OCI-LY7 (cell line): ENCODE measurements around the gene CDH23. TPM values are rescaled to one million over a fixed set of nuclear protein-coding genes. Genes with fewer than 3 reads are reported as not detected.

Source experiments
- BruUV-seq: library from RNA; stranded (reverse); fragments of 400-500 nt; replicated peaks from 2 replicates; lab custom pipeline; 2021; lab: Mats Ljungman, UMichigan
- CTCF ChIA-PET: fragments of 300-600 bp; sonication (Branson Sonifier 250); formaldehyde crosslinking; loops from one replicate; lab custom pipeline; 2022; ENCODE audit warnings: antibody characterized with exemption; ENCODE audit not compliant: unreplicated experiment; lab: Charles Lee
- POLR2A ChIA-PET: fragments of 300-600 bp; sonication (Branson Sonifier 250); formaldehyde crosslinking; loops from one replicate; lab custom pipeline; 2022; ENCODE audit warnings: antibody characterized with exemption; lab: Charles Lee
- DNase-seq: peaks from one replicate; pipeline ENCODE4 v3.0.0-alpha.2; 2015; ENCODE audit warnings: low spot score
- H2AFZ ChIP-seq: fragments of 200-600 bp; sonication (generic), shearing (Covaris generic); 2 replicates; pipeline ENCODE4 v1.6.1; 2014; ENCODE audit warnings: mild to moderate bottlenecking, antibody characterized with exemption, low read length, moderate library complexity
- H3K27ac ChIP-seq: fragments of 200-600 bp; sonication (generic); 2 replicates; pipeline ENCODE4 v1.5.1; 2014; ENCODE audit warnings: mixed run types, low read depth, mild to moderate bottlenecking, moderate library complexity, low read length, inconsistent platforms; ENCODE audit not compliant: poor library complexity, severe bottlenecking
- H3K36me3 ChIP-seq: fragments of 200-600 bp; sonication (generic); 2 replicates; pipeline ENCODE4 v1.6.1; 2014; ENCODE audit warnings: mild to moderate bottlenecking, antibody characterized with exemption, low read length, moderate library complexity, mixed read lengths; ENCODE audit not compliant: insufficient read depth
- H3K4me1 ChIP-seq: fragments of 200-600 bp; sonication (generic); 2 replicates; pipeline ENCODE4 v1.5.1; 2014; ENCODE audit warnings: mild to moderate bottlenecking, low read length; ENCODE audit not compliant: insufficient read depth, poor library complexity, severe bottlenecking
- H3K4me2 ChIP-seq: fragments of 200-600 bp; sonication (generic); 2 replicates; pipeline ENCODE4 v1.6.1; 2014; ENCODE audit warnings: mild to moderate bottlenecking, low read length
- H3K4me3 ChIP-seq: fragments of 200-600 bp; sonication (generic); 2 replicates; pipeline ENCODE4 v1.5.1; 2014; ENCODE audit warnings: mild to moderate bottlenecking, low read depth, low read length; ENCODE audit not compliant: poor library complexity, severe bottlenecking
- H3K79me2 ChIP-seq: fragments of 200-600 bp; sonication (generic); 2 replicates; pipeline ENCODE4 v1.6.1; 2016; ENCODE audit warnings: low read depth, mild to moderate bottlenecking, low read length, moderate library complexity, mixed read lengths; ENCODE audit not compliant: insufficient read depth
- H3K9me2 ChIP-seq: fragments of 200-600 bp; sonication (generic); 2 replicates; pipeline ENCODE4 v1.6.1; 2016; ENCODE audit warnings: mild to moderate bottlenecking, low read length, mixed read lengths; ENCODE audit not compliant: insufficient read depth
- H3K9me3 ChIP-seq: fragments of 200-600 bp; sonication (generic); 2 replicates; pipeline ENCODE4 v1.6.1; 2014; ENCODE audit warnings: mild to moderate bottlenecking, mixed run types, low read length, mixed read lengths
- H4K20me1 ChIP-seq: fragments of 200-600 bp; sonication (generic); 2 replicates; pipeline ENCODE4 v1.6.1; 2014; ENCODE audit warnings: mild to moderate bottlenecking, antibody characterized with exemption, low read length, moderate library complexity, mixed read lengths; ENCODE audit not compliant: insufficient read depth
- EZH2phosphoT487 ChIP-seq: fragments of 200-600 bp; sonication (generic); IDR thresholded peaks from 2 replicates; pipeline ENCODE4 v1.6.1; 2018; ENCODE audit warnings: low read depth, borderline replicate concordance, mild to moderate bottlenecking, mixed run types, antibody characterized with exemption, low read length, moderate library complexity, mixed read lengths
- intact Hi-C: fragments of 100-400 bp; cut with micrococcal nuclease; formaldehyde crosslinking; loops from one replicate; pipeline ENCODE4 v1.10.0; 2022; ENCODE audit not compliant: unreplicated experiment
- total RNA-seq, 2 experiments: library from RNA; depleted of rRNA in 1 of 2; stranded (reverse); fragments of >200 nt in 1 of 2; shearing (Covaris generic) in 1 of 2; gene quantifications; 2 replicates each; pipeline ENCODE4 v1.2.3, GENCODE V29; 2014 to 2022
- TF ChIP-seq, protein P1 (sequence below): fragments of 200-600 bp; sonication (generic); conservative IDR thresholded peaks from 2 replicates; pipeline ENCODE4 v1.5.1; 2014; ENCODE audit warnings: mild to moderate bottlenecking, antibody characterized with exemption, low read length, moderate library complexity, mixed read lengths

Gene CDH23
- total RNA-seq, 2 experiments from 2014 or later: 0.92 to 9.9 TPM

GRCh38 chr10:71837098-71837827 is 440.5 kb downstream of the CDH23 start:
- DNase-seq: peak; percentile 77
- no TSS peak for BruUV-seq
- Histone ChIP-seq H3K4me3 (peak overlapping the region; percentile 55), H3K27ac (peak overlapping the region; percentile 87), H3K4me2 (peak overlapping the region; percentile 71), H3K79me2 (peaks cover 90% of the 10 kb centered on the region), H3K9me3 (no peaks in the 10 kb centered on the region), H4K20me1 (peaks cover 13% of the 10 kb centered on the region; the same call in 1 of the 2 replicates), H3K36me3 (peaks cover 27% of the 10 kb centered on the region), H3K9me2 (no peaks in the 10 kb centered on the region), H3K4me1 (peaks cover 92% of the 10 kb centered on the region), H2AFZ (no peak overlapping the region)
- ChIA-PET POLR2A (interaction anchor here (0.7 to 5.5 kb wide), 7 partner anchors 8 to 50 kb away, joined by 3 to 35 read pairs (median 4); partner anchors contain the start of gene PSAP), CTCF (interaction anchor here (1.0 to 1.4 kb wide), 3 partner anchors 14 to 59 kb away, joined by 3 to 9 read pairs (median 4); partner anchors contain the start of gene PSAP)
- TF ChIP-seq EZH2phosphoT487: no peak
- TF ChIP-seq, protein P1, sequence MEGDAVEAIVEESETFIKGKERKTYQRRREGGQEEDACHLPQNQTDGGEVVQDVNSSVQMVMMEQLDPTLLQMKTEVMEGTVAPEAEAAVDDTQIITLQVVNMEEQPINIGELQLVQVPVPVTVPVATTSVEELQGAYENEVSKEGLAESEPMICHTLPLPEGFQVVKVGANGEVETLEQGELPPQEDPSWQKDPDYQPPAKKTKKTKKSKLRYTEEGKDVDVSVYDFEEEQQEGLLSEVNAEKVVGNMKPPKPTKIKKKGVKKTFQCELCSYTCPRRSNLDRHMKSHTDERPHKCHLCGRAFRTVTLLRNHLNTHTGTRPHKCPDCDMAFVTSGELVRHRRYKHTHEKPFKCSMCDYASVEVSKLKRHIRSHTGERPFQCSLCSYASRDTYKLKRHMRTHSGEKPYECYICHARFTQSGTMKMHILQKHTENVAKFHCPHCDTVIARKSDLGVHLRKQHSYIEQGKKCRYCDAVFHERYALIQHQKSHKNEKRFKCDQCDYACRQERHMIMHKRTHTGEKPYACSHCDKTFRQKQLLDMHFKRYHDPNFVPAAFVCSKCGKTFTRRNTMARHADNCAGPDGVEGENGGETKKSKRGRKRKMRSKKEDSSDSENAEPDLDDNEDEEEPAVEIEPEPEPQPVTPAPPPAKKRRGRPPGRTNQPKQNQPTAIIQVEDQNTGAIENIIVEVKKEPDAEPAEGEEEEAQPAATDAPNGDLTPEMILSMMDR: peak; percentile 98
- intact Hi-C loops: loop anchor here (1.0 kb wide), 1 partner anchor 41 kb away; no protein-coding TSS in a partner anchor

- H3K9me2 ChIP-seq: no peaks in the 10 kb centered on the region
- TF ChIP-seq EZH2phosphoT487: no peak
- TF ChIP-seq, protein P1: no peak
- ChIA-PET POLR2A (interaction anchor here (0.7 to 5.5 kb wide), 7 partner anchors 10 to 65 kb away, joined by 3 to 35 read pairs (median 4); partner anchors contain the start of gene PSAP), CTCF (interaction anchor here (1.0 to 1.4 kb wide), 3 partner anchors 13 to 58 kb away, joined by 3 to 9 read pairs (median 4); partner anchors contain the start of gene PSAP)
- H3K9me3 ChIP-seq: no peaks in the 10 kb centered on the region
- intact Hi-C loops: no loop called here
- H3K4me3 ChIP-seq: no peak overlapping the region
- no peak overlapping the region for H3K27ac ChIP-seq
- H3K36me3 ChIP-seq: peaks cover 20% of the 10 kb centered on the region; the same call in 1 of the 2 replicates
- peaks cover 23% of the 10 kb centered on the region for H4K20me1 ChIP-seq
- DNase-seq: no peak
- no TSS peak for BruUV-seq
- peaks cover 92% of the 10 kb centered on the region for H3K4me1 ChIP-seq
- H2AFZ ChIP-seq: no peak overlapping the region
- peaks cover 95% of the 10 kb centered on the region for H3K79me2 ChIP-seq
- peak overlapping the region; percentile 71 for H3K4me2 ChIP-seq
Observed at GRCh38 chr10:71838264-71839211, 441.8 kb downstream of the CDH23 start.
